GM21528 (cell line): ENCODE measurements around the gene ECI1.
"Not testable (repeated sequence)": the region's sequence is repeated elsewhere in the genome, so short reads cannot be mapped to it uniquely, and the experiment has no call there.

Experiments used
- ATAC-seq: cut with Tn5 transposase; IDR thresholded peaks from one replicate; pipeline ENCODE4 v1.9.1; 2021; ENCODE audit warnings: mild to moderate bottlenecking, moderate library complexity; ENCODE audit not compliant: unreplicated experiment, low FRiP score

Gene ECI1

GRCh38 chr16:2213817-2214718, 37.3 kb downstream of the ECI1 start:
- ATAC-seq = peak; percentile 4

GRCh38 chr16:2212362-2213324, 38.7 kb downstream of the ECI1 start:
- no peak for ATAC-seq

GRCh38 chr16:2211923-2212347, 39.5 kb downstream of the ECI1 start:
- ATAC-seq = no peak

- ATAC-seq = no peak
Observed at GRCh38 chr16:2210386-2211365, 40.7 kb downstream of the ECI1 start, which contains the start of gene BRICD5. TSS of gene BRICD5 (minus strand) at chr16:2210863. CDS start at chr16:2210833, 30 bp downstream.

GRCh38 chr16:2210009-2210332, 41.4 kb downstream of the ECI1 start:
- ATAC-seq = no peak

- ATAC-seq = no peak
Observed at GRCh38 chr16:2209258-2210008, 42.0 kb downstream of the ECI1 start.

- ATAC-seq = no peak
Observed at GRCh38 chr16:2208772-2209171, 42.6 kb downstream of the ECI1 start.

- no peak for ATAC-seq
Observed at GRCh38 chr16:2208308-2208707, 43.1 kb downstream of the ECI1 start.

GRCh38 chr16:2207872-2208271, 43.5 kb downstream of the ECI1 start:
- ATAC-seq = no peak

GRCh38 chr16:2206780-2207433, 44.5 kb downstream of the ECI1 start:
- no peak for ATAC-seq

GRCh38 chr16:2206420-2206779, 45.0 kb downstream of the ECI1 start:
- no peak for ATAC-seq

GRCh38 chr16:2205967-2206313, 45.4 kb downstream of the ECI1 start:
- ATAC-seq = peak; percentile 22

- peak; percentile 74 for ATAC-seq
Observed at GRCh38 chr16:2205104-2205966, 46.1 kb downstream of the ECI1 start, which contains the start of gene MLST8. TSS of gene MLST8 (plus strand) at chr16:2205454. CDS start at chr16:2206086, 632 bp downstream.

GRCh38 chr16:2204416-2205103, 46.8 kb downstream of the ECI1 start:
- ATAC-seq = no peak

- not testable (repeated sequence) for ATAC-seq
Observed at GRCh38 chr16:2203119-2203688, 48.2 kb downstream of the ECI1 start.

- ATAC-seq = no peak
Observed at GRCh38 chr16:2200313-2200712, 51.1 kb downstream of the ECI1 start.

GRCh38 chr16:2199621-2200139, 51.7 kb downstream of the ECI1 start:
- no peak for ATAC-seq
